Measurements from ENCODE around the gene KSR2.
A peak's percentile ranks its signal among the peaks of the same experiment; 100 is the strongest.

The KSR2 gene

DNA sequence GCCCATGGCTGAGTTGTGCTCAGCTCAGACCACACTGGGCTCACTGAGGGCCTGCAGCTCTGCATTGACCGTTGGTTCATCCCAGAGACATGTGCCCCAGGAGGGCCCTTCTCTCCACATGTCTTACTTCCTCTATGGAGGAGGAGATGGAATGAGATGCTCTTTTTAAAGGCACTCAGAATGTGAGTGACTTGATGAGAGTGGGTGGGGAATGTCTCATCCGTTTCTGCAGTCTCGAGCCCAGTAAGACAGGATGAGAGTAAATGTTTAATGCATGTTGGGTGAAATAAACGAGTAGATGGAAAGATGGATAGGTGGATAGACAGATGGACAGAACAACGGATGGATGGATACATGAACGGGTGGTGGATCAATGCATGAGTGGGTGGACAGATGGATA lies 538.5 kb downstream of the KSR2 start:
- DNase-seq: no peak

DNA sequence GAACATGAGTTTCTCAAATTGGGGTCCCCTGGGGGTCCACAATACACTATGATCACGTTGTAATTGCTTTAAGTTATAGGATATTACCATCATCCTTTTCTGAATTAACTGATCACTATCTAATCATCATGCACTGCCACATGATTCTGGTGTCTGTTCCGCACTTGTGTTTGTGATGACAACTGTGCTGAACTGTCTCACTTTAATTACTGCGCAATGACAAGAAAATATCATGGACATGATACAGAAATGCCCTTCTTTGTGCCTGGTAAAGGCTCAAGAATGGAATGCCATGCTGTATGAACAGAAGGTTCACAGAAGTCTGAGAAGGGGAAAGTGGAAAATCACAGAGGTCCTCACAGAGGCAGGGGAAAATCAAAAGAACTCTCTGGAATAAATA lies 541.6 kb downstream of the KSR2 start:
- DNase-seq: no peak

DNA sequence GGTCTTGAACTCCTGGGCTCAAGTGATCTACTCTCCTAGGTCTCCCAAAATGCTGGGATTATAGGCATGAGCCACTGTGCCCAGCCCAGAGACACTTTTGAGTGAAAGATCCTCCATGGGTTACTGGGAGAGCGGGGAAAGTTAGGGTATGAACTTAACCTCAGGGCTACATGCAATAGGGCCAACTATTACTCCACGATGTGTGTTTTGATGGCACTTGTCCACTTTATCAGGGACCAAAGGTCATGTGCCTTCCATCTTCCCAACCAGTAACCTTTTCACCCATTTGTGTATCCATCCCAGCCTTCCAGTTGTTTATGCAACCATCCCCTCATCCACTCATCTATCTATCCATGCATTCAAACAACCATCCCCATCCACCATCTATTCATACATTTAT lies 546.8 kb downstream of the KSR2 start:
- DNase-seq: no peak

DNA sequence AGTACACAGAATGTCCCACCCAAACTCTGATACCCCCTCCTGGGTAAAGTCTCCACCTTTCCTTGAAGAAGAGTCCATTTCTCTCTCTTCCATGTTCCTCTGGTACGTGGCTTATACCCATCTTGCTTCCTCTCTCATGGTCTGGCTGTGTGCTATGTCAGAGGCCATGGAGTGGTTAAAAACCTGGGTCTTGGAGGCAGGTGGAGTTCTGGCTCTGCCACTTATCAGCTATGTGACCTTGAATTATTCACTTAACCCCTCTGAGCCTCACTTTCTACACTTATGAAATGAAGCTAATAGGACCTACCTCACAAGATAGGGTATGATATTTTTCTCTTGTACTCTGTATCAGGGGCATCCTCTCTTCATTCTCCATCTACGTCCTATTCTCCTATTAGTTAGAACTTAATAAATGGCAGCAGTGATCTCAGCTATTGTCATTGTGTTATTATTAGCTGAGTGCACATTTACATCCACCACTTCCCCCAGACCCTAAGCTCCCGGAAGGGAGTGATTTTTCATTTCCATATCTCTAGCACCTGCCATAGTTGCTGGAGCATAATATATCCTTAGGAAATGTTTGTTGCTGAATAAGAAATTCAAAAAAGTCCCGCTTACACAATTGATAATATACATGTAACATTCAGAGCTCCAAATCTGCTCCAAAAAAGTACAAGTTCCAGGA lies 547.6 kb downstream of the KSR2 start:
- DNase-seq: no peak

DNA sequence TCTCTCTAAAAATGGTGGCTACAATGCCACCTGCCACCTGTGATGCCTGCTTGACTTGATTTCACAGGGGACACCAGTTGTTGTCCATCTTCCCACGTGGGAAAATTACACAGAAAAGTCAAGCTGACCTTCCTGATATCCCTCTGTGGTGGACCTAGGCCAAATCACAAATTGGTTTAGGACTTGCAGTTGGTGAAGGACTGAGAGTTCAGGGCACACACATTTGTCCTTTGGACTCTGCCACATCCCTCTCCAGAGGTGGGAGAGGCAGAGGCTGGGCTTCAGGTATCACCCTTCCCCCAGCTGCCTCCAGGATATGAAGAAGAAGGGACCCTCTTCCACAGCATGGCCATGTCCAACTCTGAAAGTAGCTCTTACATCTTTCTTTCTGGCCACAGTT lies 551.8 kb downstream of the KSR2 start:
- no peak for DNase-seq

DNA sequence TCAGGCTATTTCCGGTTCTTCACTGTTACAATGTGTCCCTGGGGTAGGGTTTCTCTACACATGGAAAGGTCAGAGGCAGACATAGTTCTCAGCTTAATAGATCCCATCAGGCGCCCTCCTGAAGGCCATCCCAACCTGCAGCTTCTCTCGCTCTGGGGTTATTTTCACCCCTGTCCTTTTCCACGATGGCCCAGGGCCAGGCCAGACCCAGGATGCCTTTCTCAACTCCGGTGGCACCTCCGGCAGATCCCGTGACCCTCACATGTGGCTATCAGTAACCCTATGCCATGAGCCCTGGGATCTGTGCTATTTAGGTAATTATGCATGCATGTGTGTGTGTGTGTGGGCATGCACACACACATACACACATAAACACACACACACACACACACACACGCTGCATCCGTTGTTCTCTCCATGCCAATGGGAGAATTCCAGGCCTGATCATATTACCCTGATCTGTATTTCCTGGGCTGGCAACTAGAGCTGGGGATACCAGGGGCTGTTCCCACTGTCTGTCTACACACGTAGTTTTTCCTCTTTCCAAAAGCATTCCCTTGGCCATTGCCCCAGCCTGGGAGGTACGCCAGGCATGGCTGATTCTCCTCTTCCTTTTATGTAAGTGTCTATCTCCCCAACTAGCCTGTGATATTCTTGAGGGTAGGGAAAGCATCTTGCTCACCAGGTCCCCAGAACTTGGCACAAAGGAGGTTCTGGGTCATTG lies 556.2 kb downstream of the KSR2 start:
- DNase-seq: no peak

DNA sequence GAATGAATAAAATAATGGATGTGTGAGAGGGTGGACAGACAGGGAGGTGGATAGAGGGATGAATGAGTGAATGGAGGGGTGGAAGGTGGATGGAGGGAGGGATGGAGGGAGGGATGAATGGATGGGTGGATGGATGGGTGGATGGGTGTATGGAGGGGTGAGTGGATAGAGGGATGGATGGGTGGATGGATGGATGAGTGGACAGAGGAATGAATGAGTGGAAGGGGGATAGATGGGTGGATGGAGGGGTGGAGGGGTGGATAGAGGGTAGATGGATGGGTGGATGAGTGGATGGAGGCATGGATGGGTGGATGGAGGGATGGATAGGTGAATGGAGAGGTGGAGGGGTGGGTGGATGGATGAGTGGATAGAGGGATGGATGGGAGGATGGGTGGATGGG lies 559.5 kb downstream of the KSR2 start:
- DNase-seq: no peak

DNA sequence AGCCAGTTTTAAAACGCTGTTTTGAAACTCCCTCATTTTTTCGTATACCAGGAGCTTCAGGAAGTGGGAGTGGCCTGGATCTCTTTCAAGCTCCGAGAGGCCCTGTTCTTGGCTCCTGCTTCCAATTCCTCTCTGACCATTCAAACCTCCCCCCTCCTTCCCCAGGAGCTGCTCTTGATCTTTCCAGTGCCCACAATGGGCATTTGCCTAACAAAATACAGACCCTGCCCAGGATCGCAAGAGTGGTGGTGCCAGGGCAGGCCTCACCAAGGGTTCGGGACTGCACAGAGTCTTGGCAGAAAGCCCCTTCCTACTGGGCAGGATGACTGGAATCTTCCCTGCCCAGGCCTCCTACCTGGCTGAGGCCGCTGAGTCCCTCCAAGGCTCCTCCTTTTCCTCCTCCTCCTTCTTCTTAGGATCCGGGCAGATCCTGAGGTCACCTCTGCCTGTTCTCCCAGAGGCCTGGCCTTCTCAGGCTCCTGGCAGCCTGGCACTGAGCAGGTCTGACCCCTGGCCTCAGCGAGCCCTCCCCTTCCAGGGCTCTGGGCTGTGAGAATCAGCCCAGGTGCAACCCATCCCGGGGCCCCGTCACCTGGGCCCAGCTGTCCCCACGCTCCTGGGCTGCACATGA lies 560.5 kb downstream of the KSR2 start:
- DNase-seq: peak; percentile 39

DNA sequence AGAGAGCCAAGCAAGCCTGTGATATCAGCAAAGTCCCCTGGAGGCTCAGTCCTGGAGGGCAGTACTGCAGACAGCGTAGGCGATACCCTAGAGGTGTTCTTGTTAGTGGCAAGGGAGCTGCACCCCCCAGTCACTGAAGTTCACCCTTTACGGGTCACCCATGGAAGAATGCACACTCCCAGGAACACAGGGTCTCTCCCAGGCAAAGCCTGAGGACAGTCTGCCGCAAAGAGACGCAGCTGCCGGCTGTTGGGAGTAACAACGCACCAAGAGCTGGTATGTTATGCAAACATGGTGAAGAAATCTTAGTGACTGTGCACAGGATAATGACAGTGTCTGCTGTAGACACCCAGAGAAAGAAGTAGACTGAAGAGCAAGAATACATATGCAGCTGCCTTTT lies 563.9 kb downstream of the KSR2 start:
- no peak for DNase-seq

DNA sequence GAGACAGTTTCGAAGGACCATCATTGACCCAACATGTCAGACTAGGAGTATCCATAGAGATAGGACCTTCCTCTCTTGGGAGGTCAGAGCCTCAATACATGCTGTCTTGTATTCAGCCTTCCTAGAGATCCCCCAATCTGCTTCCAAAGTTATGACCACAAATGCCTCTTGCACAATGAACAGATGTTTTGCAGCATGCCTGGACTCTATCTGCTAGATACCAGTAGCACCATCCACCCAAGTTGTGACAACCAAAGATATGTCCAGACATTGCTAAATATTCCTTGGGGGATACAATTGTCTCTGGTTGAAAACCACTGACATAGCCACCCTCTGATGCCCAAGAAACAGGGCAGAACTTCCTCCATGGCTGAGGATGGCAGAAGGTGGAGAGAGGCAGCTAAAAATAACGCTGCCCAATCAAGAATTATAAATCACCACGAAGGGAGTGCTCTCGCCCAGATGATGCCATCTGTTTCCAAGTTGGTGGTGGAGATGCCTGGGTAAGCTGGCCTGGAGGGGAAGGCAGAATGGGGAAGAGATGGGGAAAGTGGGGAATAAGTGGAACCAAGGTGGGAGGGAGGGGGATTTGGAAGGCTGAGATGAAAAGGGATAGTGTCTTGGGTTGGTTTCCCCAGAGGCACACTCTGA lies 564.5 kb downstream of the KSR2 start:
- DNase-seq: no peak

DNA sequence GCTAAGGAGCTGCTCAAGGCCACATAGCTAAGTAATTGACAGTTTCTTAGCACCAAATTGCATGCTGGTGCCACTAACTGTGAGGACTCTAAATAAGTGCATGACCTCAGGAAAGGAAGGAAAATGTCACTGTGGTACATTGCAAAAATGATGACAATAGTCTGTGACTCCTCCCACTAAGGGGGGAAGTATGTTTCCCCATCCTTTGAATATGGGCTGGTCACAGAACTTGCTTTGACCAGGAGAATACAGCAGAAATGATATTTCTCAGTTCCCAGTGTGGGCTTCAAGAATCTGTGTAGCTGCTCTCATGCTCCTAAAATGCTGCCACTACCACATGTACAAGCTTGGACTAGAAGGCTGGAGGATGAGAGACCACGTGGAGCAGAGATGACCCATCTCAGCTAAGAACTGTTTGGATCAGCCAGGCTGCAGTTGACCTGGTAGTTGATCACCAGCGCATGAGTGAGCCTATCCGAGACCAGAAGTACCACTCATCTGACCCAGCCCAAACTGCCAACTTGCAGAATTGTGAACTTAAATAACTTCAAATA lies 565.1 kb downstream of the KSR2 start:
- DNase-seq: no peak
